ENCODE results near the gene TFF1.
"Not testable (repeated sequence)": the region's sequence is repeated elsewhere in the genome, so short reads cannot be mapped to it uniquely, and the experiment has no call there.

Gene TFF1

GRCh38 chr21:42366292-42367010 is at the start of gene TFF1:
TSS of gene TFF1 (minus strand) at chr21:42366535. CDS start at chr21:42366495, 40 bp downstream.
- DNase-seq: no peak

GRCh38 chr21:42414928-42415769 is 48.8 kb upstream of the TFF1 start:
- no peak for DNase-seq

- DNase-seq: no peak
These were observed 48.2 kb upstream of the TFF1 start for GRCh38 chr21:42414553-42414927.

- DNase-seq: no peak
These were observed 47.7 kb upstream of the TFF1 start for GRCh38 chr21:42414066-42414465.

- DNase-seq: no peak
These were observed 47.2 kb upstream of the TFF1 start for GRCh38 chr21:42413500-42413899.

- DNase-seq: no peak
These were observed 46.8 kb upstream of the TFF1 start for GRCh38 chr21:42413093-42413492.

GRCh38 chr21:42412636-42412933 is 46.2 kb upstream of the TFF1 start:
- no peak for DNase-seq

- no peak for DNase-seq
These were observed 45.7 kb upstream of the TFF1 start for GRCh38 chr21:42411891-42412635.

GRCh38 chr21:42411197-42411869 is 45.0 kb upstream of the TFF1 start:
- DNase-seq: no peak

- no peak for DNase-seq
These were observed 43.0 kb upstream of the TFF1 start for GRCh38 chr21:42409366-42409765.

GRCh38 chr21:42408718-42409117 is 42.4 kb upstream of the TFF1 start:
- not testable (repeated sequence) for DNase-seq

GRCh38 chr21:42407476-42407875 is 41.1 kb upstream of the TFF1 start:
- DNase-seq: no peak

- DNase-seq: no peak
These were observed 40.5 kb upstream of the TFF1 start for GRCh38 chr21:42406866-42407265.

- DNase-seq: no peak
These were observed 39.9 kb upstream of the TFF1 start for GRCh38 chr21:42406201-42406621.

GRCh38 chr21:42405064-42406013 is 39.0 kb upstream of the TFF1 start:
- no peak for DNase-seq

GRCh38 chr21:42404539-42404938 is 38.2 kb upstream of the TFF1 start:
- no peak for DNase-seq

GRCh38 chr21:42403611-42404231 is 37.4 kb upstream of the TFF1 start, which contains the start of gene UBASH3A:
TSS of gene UBASH3A (plus strand) at chr21:42403902. CDS start at chr21:42403946, 44 bp downstream.
- DNase-seq: no peak

GRCh38 chr21:42401820-42402251 is 35.5 kb upstream of the TFF1 start:
- DNase-seq: no peak

- no peak for DNase-seq
These were observed 34.8 kb upstream of the TFF1 start for GRCh38 chr21:42401154-42401553.

GRCh38 chr21:42400525-42400924 is 34.2 kb upstream of the TFF1 start:
- DNase-seq: no peak

GRCh38 chr21:42398436-42399028 is 32.2 kb upstream of the TFF1 start:
- DNase-seq: no peak

Measured in COR-L47 (cell line).